Kidney epithelial cell (primary cell): ENCODE results near the gene ATL2. TPM values are rescaled to one million over a fixed set of nuclear protein-coding genes. Genes with fewer than 3 reads are reported as not detected.
"Not testable (repeated sequence)": the region's sequence is repeated elsewhere in the genome, so short reads cannot be mapped to it uniquely, and the experiment has no call there.

Experiments used
- DNase-seq: peaks from one replicate; pipeline ENCODE4 v3.0.0-alpha.2; 2010; ENCODE audit warnings: low read depth
- H3K27me3 ChIP-seq: 2 replicates; pipeline ENCODE4 v1.6.0; 2011; ENCODE audit warnings: low read length; ENCODE audit not compliant: control insufficient read depth, insufficient read depth
- H3K36me3 ChIP-seq: 2 replicates; pipeline ENCODE4 v1.5.1; 2011; ENCODE audit warnings: low read length; ENCODE audit not compliant: control insufficient read depth, insufficient read depth
- H3K4me3 ChIP-seq: 2 replicates; pipeline ENCODE4 v1.5.1; 2011; ENCODE audit warnings: low read depth, mild to moderate bottlenecking, control low read depth, low read length
- total RNA-seq: library from RNA; depleted of rRNA; stranded (reverse); fragments of >200 nt; gene quantifications from 2 replicates; pipeline ENCODE4 v1.2.3, GENCODE V29; 2015
- TF ChIP-seq, protein P1 (sequence below): IDR thresholded peaks from 2 replicates; pipeline ENCODE4 v1.5.1; 2011; ENCODE audit warnings: mild to moderate bottlenecking, moderate library complexity, low read length, control low read depth, inconsistent platforms; ENCODE audit not compliant: insufficient read depth, poor library complexity, severe bottlenecking

The ATL2 gene
- total RNA-seq, 1 donor from 2014 or later, result 65.8 TPM

DNA sequence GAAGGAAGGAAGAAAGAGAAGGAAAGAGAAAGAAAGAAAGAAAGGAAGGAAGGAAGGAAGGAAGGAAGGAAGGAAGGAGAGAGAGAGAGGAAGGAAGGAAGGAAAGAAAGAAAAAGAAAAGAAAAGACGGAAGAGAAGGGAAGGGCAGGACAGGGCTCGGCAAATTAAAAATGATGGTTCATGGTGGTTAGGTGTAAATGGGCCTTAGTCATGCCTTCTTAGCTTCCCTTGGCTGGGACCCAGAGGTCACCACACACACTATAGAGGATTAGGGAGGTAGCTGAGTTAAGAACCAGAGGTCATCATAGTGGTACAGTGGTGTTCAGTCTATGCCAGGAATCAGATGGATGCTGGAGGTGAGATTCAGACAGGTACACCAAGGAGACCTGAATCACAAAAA is 9.3 kb upstream of the ATL2 start:
- no peak overlapping the region for H3K4me3 ChIP-seq
- DNase-seq, result no peak
- no peaks in the 10 kb centered on the region for H3K36me3 ChIP-seq
- TF ChIP-seq, protein P1, sequence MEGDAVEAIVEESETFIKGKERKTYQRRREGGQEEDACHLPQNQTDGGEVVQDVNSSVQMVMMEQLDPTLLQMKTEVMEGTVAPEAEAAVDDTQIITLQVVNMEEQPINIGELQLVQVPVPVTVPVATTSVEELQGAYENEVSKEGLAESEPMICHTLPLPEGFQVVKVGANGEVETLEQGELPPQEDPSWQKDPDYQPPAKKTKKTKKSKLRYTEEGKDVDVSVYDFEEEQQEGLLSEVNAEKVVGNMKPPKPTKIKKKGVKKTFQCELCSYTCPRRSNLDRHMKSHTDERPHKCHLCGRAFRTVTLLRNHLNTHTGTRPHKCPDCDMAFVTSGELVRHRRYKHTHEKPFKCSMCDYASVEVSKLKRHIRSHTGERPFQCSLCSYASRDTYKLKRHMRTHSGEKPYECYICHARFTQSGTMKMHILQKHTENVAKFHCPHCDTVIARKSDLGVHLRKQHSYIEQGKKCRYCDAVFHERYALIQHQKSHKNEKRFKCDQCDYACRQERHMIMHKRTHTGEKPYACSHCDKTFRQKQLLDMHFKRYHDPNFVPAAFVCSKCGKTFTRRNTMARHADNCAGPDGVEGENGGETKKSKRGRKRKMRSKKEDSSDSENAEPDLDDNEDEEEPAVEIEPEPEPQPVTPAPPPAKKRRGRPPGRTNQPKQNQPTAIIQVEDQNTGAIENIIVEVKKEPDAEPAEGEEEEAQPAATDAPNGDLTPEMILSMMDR, result no peak
- no peaks in the 10 kb centered on the region for H3K27me3 ChIP-seq

DNA sequence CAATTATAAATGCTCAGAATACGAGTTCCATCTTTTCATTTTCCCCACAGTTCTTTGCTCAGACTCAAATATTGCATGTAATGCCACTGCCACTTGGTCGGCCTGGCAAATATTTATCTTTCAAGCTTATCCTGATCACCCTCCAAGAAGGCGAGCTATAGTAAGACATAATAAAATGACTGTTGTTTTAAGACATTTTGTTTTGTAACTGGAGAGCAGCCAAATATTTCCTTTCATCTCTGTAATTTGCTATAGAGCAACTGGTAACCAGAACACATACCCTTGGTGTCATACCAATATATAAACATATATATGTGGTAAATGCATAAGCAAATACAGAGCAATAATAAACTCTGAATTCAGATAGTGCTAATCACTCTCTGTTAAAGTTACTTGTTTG is 7.3 kb upstream of the ATL2 start:
- no peak for DNase-seq
- Histone ChIP-seq H3K4me3 (no peak overlapping the region), H3K36me3 (no peaks in the 10 kb centered on the region), H3K27me3 (no peaks in the 10 kb centered on the region)
- TF ChIP-seq, protein P1, result no peak

DNA sequence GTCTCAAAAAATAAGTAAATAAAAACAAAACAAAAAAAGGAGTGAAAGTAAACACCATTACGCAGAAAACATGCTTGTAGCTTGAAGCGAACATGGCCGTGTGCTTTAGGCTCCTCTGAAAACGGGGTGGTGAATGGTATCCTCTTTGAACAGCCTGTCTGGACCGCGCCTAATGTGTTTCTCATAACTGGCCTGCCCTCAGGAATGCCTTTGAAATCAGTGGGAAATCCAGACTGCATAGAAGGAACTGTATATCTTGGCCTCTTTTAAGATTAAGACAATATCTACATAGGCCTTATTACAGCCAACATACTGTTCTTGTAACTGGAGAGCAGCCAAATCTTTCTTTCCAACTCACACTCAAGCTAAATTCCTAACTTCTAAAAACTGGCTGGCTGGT is 6.7 kb upstream of the ATL2 start:
- not testable (repeated sequence) for DNase-seq, H3K4me3 ChIP-seq, H3K27me3 ChIP-seq, H3K36me3 ChIP-seq

DNA sequence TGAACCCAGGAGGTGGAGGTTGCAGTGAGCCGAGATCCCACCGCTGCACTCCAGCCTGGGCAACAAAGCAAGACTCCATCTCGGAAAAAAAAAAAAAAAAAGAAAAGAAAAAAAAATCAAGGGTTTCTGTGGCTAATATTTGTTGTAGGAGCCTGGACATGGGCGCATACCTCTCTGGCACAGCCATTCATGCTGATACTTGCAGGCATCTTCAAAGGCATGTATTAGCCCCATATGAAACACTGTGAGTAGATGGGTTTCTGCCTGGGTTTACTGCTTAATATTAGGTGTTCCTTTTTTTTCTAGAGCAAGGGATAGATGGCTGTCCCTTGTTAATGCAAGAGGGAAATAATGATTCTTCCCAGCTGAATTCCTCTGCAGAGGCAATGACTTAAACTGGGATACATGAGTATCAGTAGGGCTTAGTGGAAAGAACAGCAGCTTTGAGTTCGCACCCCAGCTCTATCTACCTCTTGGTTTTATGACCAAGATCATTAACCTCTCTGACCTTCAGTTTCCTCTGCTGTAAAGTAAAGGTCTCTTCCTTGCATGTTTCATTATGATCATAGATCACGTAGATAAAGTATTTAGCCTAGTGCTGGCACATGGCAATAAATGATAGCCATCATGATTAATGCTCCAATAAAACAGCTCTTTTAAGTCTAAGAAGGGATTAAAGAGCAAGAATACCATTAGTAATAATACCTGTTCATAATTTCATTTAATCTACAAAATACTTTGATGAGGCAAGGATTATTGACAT is 4.5 kb upstream of the ATL2 start:
- TF ChIP-seq, protein P1, result no peak
- Histone ChIP-seq H3K27me3 (no peaks in the 10 kb centered on the region), H3K4me3 (no peak overlapping the region), H3K36me3 (no peaks in the 10 kb centered on the region)
- DNase-seq, result no peak

DNA sequence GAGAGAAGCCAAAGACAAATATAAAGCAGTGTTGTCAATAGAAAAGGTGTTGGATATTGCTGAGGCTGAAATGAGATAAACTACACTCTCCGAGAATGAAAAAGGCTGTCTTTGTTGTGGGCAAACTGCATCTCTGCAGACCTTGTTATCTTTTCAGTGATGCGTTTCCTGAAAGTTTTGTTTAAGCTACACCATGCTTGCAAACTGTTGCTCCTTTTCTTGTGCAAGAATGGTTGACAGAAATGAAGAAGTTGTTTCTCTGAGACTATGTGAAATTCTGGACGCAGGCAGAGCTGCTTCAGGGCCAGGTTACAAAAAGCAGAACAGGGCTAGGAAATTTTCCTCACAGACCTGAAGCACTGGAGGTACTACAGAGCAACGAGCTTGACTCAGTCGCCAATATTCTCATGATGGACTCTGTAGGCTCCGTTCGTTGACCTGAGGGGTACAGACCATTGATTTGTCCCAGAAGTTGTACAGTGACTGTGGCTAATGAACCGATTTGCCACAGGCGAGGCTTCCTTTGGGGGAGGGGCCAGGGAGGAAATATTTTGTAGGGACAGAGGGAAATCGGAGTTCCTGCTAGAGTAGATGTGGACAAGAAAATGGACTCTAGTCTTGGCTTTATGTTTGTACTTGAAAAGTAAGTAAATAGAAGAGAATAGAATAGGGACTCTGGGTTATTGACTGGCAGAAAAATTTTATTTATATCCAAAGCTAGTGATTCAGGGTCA is 3.5 kb upstream of the ATL2 start:
- no peaks in the 10 kb centered on the region for H3K27me3 ChIP-seq
- no peak overlapping the region for H3K4me3 ChIP-seq
- H3K36me3 ChIP-seq, result no peaks in the 10 kb centered on the region
- TF ChIP-seq, protein P1, result no peak
- DNase-seq, result no peak

DNA sequence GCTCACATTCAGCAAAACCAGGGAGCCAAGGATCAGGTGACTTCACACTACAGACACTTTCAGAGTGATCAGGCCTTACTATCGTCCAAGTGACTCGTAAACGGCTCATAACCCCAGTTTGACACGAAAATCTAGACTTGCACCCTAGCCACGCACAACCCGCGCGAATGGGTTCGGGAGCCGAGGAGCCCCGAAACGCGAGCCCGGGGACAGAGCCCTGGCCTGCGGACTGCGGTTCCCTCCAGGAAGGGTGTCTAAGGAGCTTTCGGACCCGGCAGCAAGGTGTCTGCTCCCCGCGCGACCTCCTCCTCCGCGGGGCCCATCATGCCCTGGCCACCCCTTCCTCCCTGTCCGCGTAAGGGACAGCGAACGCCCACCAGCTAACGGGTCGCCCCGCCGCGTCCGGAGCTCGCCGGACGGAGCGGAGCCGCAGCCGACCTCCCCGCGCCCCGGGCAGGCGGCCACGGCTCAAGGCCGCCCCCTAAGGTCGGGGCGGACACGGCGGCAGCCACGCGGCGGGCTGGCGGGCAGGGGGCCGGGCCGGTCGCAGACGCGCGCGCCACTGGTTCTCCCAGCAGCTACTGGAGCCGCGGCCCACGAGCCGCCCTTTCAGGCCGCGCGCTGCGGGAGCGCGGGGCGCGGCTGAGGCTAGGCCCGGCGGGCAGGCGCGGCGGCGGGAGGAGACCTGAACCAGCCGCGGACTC is 575 bp downstream of the ATL2 start:
- DNase-seq, result no peak
- Histone ChIP-seq H3K36me3 (no peaks in the 10 kb centered on the region), H3K27me3 (no peaks in the 10 kb centered on the region), H3K4me3 (peak overlapping the region; percentile 92)
- TF ChIP-seq, protein P1, result no peak
